Astrocyte of the spinal cord (primary cell): ENCODE results near the gene SBSN.

ENCODE experiments used
- DNase-seq: peaks from one replicate; pipeline ENCODE4 v3.0.0; 2011; ENCODE audit warnings: low read depth, low spot score
- H3K4me3 ChIP-seq: 2 replicates; pipeline ENCODE4 v1.5.1; 2011; ENCODE audit warnings: low read depth, mild to moderate bottlenecking, low read length, moderate library complexity
- in situ Hi-C: cut with HindIII; loops from 2 replicates; pipeline ENCODE4 v1.10.0; 2017; ENCODE audit warnings: low sequenced_read_pairs
- TF ChIP-seq, protein P1 (sequence below): IDR thresholded peaks from 2 replicates; pipeline ENCODE4 v1.5.1; 2012; ENCODE audit warnings: low read depth, mild to moderate bottlenecking, low read length, inconsistent platforms

The SBSN gene

DNA sequence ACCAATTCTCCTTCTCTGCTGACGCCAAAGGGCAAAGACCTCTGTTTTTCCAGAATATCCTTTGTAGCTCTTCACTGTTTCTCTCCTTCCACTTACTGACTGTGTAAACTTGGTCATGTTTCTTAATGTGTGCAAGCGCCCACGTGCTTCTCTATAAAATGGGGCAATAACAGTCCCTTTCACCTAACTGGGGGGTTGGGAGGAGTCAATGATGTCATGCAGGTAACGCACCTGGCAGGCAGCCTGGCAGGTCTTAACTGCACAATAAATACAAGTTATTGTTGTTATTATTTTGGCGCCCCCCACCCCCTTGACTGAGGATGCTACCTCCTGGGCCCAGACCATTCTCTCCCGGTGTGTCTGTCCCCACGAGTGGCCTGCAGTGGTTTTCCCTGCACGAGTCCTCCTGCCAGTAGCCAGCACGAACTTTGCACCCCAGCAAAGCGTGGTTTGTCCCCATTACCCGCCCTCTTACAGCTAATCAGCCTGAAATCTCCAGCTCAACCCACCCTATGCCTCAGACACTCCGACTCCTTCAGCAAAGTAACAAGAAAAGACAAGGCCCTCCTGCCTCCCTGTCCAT lies 5.3 kb downstream of the SBSN start:
- in situ Hi-C loops: no loop called here
- DNase-seq: no peak
- TF ChIP-seq, protein P1, sequence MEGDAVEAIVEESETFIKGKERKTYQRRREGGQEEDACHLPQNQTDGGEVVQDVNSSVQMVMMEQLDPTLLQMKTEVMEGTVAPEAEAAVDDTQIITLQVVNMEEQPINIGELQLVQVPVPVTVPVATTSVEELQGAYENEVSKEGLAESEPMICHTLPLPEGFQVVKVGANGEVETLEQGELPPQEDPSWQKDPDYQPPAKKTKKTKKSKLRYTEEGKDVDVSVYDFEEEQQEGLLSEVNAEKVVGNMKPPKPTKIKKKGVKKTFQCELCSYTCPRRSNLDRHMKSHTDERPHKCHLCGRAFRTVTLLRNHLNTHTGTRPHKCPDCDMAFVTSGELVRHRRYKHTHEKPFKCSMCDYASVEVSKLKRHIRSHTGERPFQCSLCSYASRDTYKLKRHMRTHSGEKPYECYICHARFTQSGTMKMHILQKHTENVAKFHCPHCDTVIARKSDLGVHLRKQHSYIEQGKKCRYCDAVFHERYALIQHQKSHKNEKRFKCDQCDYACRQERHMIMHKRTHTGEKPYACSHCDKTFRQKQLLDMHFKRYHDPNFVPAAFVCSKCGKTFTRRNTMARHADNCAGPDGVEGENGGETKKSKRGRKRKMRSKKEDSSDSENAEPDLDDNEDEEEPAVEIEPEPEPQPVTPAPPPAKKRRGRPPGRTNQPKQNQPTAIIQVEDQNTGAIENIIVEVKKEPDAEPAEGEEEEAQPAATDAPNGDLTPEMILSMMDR: no peak
- no peak overlapping the region for H3K4me3 ChIP-seq

DNA sequence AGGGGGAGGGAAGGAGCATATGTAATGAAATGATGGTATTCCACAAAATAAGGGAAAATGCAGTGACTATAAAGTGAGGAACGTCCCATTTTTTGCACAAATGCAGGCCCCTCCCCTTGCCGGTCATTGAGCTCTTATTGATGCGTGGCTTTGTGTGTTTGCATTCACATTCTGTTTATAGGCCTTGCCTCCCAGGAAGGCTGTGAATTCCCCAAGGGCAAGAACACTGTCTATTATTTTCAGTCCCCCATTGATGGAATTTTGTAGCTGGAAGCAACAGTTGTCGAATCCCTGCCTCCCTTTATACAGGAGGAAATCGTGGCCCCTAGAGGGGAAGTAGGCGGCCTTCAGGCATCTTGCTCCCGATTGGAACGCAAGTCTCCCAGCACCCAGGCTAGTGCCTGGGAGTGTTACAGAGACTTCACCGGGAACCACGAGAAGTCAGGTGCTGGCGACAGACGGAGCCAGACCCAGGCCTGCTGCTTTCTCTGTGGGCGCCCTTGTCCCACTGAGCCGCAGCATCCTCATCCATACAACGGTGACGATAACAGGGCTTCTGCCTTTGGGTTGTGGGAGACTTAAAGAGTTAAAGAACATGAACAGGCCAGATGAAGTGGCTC lies 6.9 kb downstream of the SBSN start:
- DNase-seq: no peak
- TF ChIP-seq, protein P1: no peak
- in situ Hi-C loops: no loop called here
- no peak overlapping the region for H3K4me3 ChIP-seq

DNA sequence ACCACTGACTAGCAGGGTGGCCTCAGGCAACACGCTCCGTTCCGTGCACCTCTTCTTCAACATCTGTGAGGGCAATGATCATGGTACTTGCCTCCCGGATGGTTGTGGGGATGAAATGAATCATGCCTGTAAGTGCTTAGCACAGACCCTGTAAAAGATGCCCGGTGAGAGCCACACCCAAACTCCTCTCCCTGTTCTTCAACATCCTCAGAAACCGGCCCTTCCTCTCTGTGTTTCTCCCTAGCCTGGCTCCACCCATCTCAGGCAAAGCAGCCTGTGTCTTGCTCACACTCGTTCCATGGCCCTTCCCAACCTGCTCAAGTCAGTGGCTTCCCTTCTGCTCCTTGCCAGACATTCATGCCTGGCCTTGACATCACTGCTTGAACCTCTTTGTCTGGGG lies 8.8 kb downstream of the SBSN start:
- TF ChIP-seq, protein P1: no peak
- DNase-seq: no peak
- in situ Hi-C loops: no loop called here
- H3K4me3 ChIP-seq: no peak overlapping the region

DNA sequence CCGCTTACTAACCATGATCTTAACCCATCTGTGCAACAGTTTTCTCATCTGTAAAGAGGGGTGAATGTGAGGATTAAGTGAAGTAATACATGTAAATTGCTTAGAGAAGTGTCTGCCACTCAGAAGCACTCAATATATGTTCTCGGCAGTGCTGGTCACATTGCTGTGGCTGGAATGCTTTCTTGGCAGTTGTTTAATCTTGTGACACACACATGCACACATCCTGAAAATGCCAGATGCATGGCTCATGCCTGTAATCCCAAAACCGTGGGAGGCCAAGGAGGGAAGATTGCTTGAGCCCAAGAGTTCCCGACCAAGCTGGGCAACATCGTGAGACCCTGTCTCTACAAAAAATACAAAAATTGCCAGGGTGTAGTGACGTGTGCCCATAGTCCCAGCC lies 9.8 kb downstream of the SBSN start:
- in situ Hi-C loops: no loop called here
- DNase-seq: peak; percentile 74
- TF ChIP-seq, protein P1: no peak
- H3K4me3 ChIP-seq: no peak overlapping the region

DNA sequence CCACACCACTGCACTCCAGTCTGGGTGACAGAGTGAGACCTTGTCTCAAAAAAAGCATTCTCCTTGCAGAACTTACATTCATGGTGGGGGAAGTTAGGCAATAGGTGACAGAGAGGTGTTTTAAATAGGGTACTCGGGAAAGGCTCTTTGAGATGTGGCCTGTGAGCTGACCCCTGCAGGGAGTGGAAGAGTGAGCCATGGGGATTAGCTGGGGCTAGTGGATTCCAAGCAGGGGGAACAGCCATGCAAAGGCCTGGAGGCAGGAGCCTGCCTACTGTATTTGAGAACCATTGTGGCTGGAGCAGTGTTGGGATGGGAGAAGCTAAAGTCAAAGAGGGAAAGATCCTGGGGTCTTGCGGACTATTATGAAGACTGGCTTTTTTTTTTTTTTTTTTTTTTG lies 10.8 kb downstream of the SBSN start:
- H3K4me3 ChIP-seq: no peak overlapping the region
- in situ Hi-C loops: no loop called here
- no peak for DNase-seq
- TF ChIP-seq, protein P1: no peak

DNA sequence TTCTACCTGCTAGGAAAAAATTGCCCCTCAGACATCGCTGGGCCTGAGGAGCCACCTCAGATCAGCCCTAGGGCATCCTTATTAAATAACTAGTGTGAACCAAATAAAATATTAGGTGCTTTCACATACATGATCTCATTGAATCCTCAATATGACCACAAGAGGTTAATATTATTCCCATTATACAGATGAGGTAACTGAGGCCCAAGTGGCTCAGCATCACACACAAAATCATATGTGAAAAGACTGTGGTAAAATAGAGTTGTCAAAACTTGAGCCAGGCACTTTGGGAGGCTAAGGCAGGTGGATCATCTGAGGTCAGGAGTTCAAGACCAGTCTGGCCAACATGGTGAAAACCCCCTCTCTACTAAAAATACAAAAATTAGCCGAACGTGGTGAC lies 11.8 kb downstream of the SBSN start:
- no peak for DNase-seq
- in situ Hi-C loops: no loop called here
- TF ChIP-seq, protein P1: no peak
- H3K4me3 ChIP-seq: no peak overlapping the region
